ENCODE data around the gene SH3BGRL.

SH3BGRL gene

DNA sequence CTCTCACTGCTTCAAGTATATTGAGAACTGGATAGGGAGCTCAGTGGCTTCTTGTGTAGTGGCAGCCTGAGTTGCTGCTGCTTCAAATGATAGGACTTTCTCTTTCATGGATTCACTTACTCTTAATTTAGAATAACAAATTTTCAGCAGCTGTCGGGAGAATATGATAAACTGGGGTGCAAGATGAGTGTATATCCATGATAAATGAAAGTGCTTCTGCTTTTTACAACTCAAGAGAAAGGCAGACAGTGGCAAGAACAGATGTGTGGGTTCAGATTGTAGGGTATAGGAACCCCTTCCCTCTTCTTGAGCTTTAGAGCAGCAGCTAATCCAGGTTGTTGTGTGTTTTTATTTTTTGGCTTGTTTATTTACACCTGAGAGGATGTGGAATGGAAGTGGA lies 1.0 kb downstream of the SH3BGRL start:
- no peak overlapping the region for H3K27ac ChIP-seq
- TF ChIP-seq, protein P1, sequence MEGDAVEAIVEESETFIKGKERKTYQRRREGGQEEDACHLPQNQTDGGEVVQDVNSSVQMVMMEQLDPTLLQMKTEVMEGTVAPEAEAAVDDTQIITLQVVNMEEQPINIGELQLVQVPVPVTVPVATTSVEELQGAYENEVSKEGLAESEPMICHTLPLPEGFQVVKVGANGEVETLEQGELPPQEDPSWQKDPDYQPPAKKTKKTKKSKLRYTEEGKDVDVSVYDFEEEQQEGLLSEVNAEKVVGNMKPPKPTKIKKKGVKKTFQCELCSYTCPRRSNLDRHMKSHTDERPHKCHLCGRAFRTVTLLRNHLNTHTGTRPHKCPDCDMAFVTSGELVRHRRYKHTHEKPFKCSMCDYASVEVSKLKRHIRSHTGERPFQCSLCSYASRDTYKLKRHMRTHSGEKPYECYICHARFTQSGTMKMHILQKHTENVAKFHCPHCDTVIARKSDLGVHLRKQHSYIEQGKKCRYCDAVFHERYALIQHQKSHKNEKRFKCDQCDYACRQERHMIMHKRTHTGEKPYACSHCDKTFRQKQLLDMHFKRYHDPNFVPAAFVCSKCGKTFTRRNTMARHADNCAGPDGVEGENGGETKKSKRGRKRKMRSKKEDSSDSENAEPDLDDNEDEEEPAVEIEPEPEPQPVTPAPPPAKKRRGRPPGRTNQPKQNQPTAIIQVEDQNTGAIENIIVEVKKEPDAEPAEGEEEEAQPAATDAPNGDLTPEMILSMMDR (conservative IDR thresholded peaks at IDR 0.05): no peak

GRCh38 chrX:81205551-81205950 lies 3.6 kb downstream of the SH3BGRL start:
- H3K27ac ChIP-seq: no peak overlapping the region
- TF ChIP-seq, protein P1 (conservative IDR thresholded peaks at IDR 0.05): no peak

GRCh38 chrX:81206476-81206875 lies 4.6 kb downstream of the SH3BGRL start:
- TF ChIP-seq, protein P1 (conservative IDR thresholded peaks at IDR 0.05): no peak

DNA sequence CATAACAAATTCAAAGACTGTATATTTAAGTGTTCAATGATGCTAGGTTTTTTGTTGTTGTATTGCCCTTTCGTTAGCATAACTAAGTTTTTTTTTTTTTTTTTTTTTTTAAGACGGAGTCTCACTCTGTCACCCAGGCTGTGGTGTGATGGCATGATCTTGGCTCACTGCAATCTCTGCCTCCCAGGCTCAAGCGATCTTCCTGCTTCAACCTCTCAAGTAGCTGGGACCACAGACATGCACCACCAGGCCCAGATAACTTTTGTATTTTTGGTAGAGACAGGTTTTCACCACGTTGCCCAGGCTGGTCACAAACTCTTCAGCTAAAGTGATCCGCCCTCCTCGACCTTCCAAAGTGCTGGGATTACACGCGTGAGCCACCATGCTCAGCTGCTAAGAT lies 7.0 kb downstream of the SH3BGRL start:
- H3K27ac ChIP-seq: no peak overlapping the region
- TF ChIP-seq, protein P1 (conservative IDR thresholded peaks at IDR 0.05): no peak

More at GRCh38 chrX:81206476-81206875, 4.6 kb downstream of the SH3BGRL start:
- no peak overlapping the region for H3K27ac ChIP-seq

DNA sequence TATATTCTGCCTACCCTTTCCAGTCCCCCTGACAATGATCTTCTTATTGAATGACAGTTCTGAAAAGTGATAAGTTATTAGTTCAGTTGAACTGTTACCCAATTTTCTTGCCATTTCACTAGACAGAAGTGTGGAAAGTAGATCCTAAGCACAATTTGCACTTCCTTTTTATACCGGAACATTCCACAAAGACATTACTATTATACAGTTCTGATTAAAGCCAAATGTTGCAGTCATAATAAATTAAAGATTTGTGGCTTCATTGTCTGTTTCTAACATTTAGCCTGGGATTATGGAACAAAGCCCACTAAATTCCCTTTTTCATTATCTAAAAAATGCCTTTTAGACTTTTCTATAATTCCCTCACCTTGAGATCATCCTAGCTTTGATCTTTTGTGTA lies 13.8 kb downstream of the SH3BGRL start:
- TF ChIP-seq, protein P1 (conservative IDR thresholded peaks at IDR 0.05): no peak
- H3K27ac ChIP-seq: no peak overlapping the region

DNA sequence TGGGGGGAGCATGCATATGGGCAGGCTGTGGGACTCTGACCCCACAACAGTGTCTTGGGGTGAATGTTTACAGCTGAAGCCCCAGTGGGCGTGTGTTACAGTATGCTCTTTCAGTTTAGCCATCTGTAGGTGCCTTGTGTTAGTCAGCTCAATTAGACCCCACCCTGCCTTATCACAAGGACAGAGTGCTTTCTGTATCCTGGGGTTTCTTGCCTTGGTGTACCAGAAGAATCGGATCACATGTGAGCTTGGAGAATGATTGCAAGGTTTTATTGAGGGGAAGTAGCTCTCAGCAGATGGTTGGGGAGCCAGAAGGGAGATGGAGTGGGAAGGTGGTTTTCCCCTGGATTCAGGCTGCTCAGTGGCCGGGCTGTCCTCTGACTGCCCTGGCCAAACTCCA lies 27.3 kb downstream of the SH3BGRL start:
- TF ChIP-seq, protein P1 (conservative IDR thresholded peaks at IDR 0.05): no peak
- H3K27ac ChIP-seq: no peak overlapping the region

GRCh38 chrX:81229901-81230300 lies 28.0 kb downstream of the SH3BGRL start:
- H3K27ac ChIP-seq: no peak overlapping the region
- TF ChIP-seq, protein P1 (conservative IDR thresholded peaks at IDR 0.05): no peak

- TF ChIP-seq, protein P1 (conservative IDR thresholded peaks at IDR 0.05): no peak
- H3K27ac ChIP-seq: no peak overlapping the region
Measured at GRCh38 chrX:81231476-81231875, 29.6 kb downstream of the SH3BGRL start.
